ENCODE measurements around the gene CDKN2A. TPM values are rescaled to one million over a fixed set of nuclear protein-coding genes. Genes with fewer than 3 reads are reported as not detected.

CDKN2A gene
- polyA plus RNA-seq = 1 to 10 TPM; 2.3 to 8.3 (median 2.6) TPM

DNA sequence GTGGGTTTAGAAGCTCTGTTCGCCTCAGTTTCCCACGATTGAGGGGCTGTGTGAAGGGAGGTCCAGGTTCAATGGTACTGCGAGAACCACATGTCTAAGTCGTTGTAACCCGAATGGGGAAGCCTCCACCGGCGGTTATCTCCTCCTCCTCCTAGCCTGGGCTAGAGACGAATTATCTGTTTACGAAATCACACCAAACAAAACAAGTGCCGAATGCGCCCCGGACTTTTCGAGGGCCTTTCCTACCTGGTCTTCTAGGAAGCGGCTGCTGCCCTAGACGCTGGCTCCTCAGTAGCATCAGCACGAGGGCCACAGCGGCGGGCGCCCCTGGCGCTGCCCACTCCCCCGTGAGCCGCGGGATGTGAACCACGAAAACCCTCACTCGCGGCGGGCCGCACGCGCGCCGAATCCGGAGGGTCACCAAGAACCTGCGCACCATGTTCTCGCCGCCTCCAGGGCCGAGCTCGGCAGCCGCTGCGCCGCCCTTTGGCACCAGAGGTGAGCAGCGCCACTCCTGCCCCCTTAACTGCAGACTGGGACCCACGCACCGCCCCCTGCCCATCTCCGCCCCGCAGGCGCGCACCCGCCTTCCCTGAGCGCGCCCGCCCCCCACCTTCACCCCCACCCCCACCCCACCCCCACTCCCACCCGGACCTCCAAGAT lies at the start of gene CDKN2A:
TSS of gene CDKN2A (minus strand) at position 500 of the 663 bp plus-strand sequence.
- peaks cover 20 to 43% (median 27%) of the 10 kb centered on the region in 3 donors for H3K27me3 Mint-ChIP-seq (ENCODE audit: low read depth in 3 of 3)
- peaks cover 26 to 30% of the 10 kb centered on the region in 2 donors for H3K4me1 Mint-ChIP-seq
- peak; percentile 45 to 59 (median 50) for DNase-seq

DNA sequence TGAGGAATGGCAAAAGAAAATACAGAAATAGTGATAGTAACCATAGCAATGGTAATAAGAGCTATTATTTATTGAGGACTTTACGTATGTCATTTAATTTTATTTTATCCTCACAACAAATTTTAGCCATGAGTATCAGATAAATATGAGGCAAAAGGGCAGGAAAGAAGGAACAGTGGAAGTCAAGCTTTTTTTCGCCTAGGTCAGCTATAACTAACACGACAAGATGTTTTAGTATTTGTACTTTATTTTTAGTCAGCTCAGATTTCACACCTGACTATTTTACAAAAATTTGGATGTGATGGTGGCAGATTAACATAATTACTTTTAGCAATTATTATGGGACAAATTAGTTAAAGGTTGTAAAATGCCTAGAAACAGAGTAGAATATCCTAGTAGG lies 49.7 kb upstream of the CDKN2A start:
- no peaks in the 10 kb centered on the region for H3K9me3 Mint-ChIP-seq
- H3K4me3 Mint-ChIP-seq = no peak overlapping the region
- DNase-seq = no peak
- no peak overlapping the region for H3K27ac Mint-ChIP-seq
- no peaks in the 10 kb centered on the region for H3K36me3 Mint-ChIP-seq
- H3K4me1 Mint-ChIP-seq = no peaks in the 10 kb centered on the region
- peaks cover 0 to 7% (median 3%) of the 10 kb centered on the region in 3 donors for H3K27me3 Mint-ChIP-seq (ENCODE audit: low read depth in 3 of 3)

More for the DNA sequence above, at the start of gene CDKN2A:
- Mint-ChIP-seq H3K4me3 (peak within 1 kb of the TSS; percentile 93 to 99 (median 96)), H3K36me3 (peaks cover 0 to 6% (median 3%) of the 10 kb centered on the region in 3 donors), H3K27ac (peak within 1 kb of the TSS; percentile 86 to 96 (median 92)), H3K9me3 (peaks cover 0 to 2% (median 0%) of the 10 kb centered on the region in 6 donors)

DNA sequence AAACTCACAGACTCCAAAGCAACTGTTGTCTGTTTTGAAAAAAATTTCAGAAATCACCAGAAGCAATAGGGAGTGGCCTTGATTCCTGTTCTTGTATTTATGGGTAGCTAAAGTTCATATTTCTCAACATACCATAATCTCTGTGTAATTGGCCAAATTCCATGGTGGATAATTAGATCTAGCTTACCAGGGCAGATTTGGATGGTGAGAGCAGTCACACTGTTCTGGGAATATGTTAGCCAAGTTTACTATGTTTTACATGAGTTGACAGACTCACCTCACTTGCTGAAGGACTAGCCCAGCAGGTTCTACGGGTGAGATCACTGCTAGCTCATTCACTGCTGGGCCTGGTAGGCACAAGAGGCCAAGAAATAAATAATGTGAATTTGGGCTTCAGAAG lies 47.6 kb upstream of the CDKN2A start:
- Mint-ChIP-seq H3K4me3 (no peak overlapping the region), H3K27ac (no peak overlapping the region), H3K36me3 (no peaks in the 10 kb centered on the region), H3K9me3 (no peaks in the 10 kb centered on the region), H3K27me3 (ENCODE audit: low read depth in 3 of 3) (peaks cover 0 to 3% (median 1%) of the 10 kb centered on the region in 3 donors), H3K4me1 (no peaks in the 10 kb centered on the region)
- no peak for DNase-seq

DNA sequence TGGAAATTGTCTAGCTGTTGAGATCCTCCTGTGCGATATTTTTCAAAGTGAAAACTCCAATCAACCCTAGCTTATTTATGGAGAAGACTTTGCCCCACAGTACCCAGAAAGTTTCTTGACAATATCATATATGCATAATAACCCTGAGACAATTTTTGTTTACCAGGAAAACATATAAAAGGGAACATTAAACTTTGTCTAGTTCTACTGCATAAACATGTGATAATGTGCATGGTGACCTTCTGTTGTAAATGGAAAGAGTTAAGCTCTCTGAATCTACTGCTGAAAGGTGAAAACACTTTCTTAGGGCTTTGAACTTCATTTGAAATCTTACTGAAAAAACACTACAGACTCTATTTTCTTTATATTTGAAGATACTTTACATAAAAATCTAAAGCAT lies 47.2 kb upstream of the CDKN2A start:
- Mint-ChIP-seq H3K4me3 (no peak overlapping the region), H3K36me3 (no peaks in the 10 kb centered on the region), H3K27ac (no peak overlapping the region), H3K4me1 (no peaks in the 10 kb centered on the region), H3K9me3 (no peaks in the 10 kb centered on the region), H3K27me3 (ENCODE audit: low read depth in 3 of 3) (peaks cover 0 to 3% (median 1%) of the 10 kb centered on the region in 3 donors)
- no peak for DNase-seq

DNA sequence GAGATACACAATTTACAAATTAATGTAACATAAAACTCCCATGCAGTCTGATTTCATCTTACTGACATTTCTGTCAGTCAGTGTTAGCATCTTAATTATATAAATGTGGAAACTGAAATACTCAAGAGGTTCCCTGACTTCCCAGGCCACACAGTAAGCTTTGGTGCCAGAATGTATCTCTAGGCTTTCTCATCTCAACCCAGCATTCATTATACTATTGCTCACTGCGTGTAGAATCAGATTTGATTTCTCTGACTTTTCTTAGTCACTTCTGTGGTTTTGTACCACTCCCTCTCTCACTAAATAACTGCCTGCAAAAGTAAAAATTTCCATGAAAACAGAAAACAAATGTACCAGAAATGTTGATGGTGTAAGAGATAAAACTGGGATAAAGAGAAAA lies 46.6 kb upstream of the CDKN2A start:
- Mint-ChIP-seq H3K4me3 (no peak overlapping the region), H3K27me3 (ENCODE audit: low read depth in 3 of 3) (peaks cover 0 to 3% (median 1%) of the 10 kb centered on the region in 3 donors), H3K36me3 (no peaks in the 10 kb centered on the region), H3K4me1 (peaks cover 3 to 4% of the 10 kb centered on the region in 2 donors), H3K9me3 (no peaks in the 10 kb centered on the region), H3K27ac (no peak overlapping the region)
- no peak for DNase-seq

DNA sequence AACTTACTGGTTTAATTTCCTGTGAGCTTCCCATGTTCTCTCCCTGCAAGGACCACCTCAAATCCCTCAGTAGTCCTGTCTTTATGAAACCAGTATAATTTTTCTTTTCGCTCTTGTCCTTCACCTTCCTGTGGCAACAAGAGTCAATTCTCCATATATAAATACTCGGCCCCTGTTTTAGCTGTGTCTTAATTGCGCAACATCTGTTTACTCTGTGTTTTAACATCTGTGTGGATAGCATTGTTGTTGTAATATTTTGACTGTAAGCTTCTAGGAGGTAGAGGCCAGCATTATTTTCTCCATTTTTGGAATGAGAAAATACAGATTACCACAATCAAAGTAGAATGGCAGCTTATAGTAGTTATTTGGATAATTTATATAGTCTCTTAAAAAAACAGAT lies 45.1 kb upstream of the CDKN2A start:
- Mint-ChIP-seq H3K4me3 (no peak overlapping the region), H3K27me3 (ENCODE audit: low read depth in 3 of 3) (no peaks in the 10 kb centered on the region), H3K9me3 (no peaks in the 10 kb centered on the region), H3K27ac (no peak overlapping the region), H3K36me3 (no peaks in the 10 kb centered on the region), H3K4me1 (peaks cover 6 to 11% of the 10 kb centered on the region in 2 donors)
- no peak for DNase-seq

DNA sequence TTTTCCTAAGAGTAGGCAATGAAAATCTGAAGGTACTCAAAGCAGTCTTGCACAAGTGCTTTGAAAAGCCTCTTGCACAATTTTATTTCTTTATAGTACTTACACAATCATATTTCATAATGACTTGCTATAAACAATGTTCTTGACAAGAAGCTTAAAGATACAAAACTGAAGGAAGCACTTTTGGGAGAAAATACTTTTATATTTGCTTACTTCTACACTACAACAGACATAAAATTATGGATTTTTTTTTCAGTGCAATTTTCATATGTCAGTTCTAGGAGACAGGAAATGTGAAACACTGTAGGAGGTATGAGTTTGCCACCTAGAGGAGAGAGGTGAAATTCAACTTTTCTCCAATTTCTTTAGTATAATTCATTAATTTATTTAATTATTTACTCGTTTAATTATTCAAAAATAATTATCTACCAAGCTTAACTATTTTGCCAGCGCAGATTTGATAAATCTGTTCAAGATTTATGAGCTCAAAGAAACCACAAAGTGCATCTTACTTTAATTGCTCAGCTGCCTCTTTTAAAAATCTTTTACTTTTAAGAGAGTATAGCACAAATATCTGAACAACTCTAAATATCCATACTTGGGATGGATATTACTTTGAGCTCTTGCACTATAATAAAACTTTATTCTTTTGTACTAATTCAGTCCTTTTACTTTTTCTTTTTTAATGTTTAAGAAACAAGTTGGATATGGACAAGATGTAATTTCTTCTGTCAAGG lies 43.9 kb upstream of the CDKN2A start:
- DNase-seq = peak in 2 of 3 donors; percentile 15 to 25
- H3K9me3 Mint-ChIP-seq = no peaks in the 10 kb centered on the region
- H3K4me3 Mint-ChIP-seq = no peak overlapping the region
- no peaks in the 10 kb centered on the region for H3K36me3 Mint-ChIP-seq
- peaks cover 6 to 11% of the 10 kb centered on the region in 2 donors for H3K4me1 Mint-ChIP-seq
- no peak overlapping the region for H3K27ac Mint-ChIP-seq
- no peaks in the 10 kb centered on the region for H3K27me3 Mint-ChIP-seq (ENCODE audit: low read depth in 3 of 3)

DNA sequence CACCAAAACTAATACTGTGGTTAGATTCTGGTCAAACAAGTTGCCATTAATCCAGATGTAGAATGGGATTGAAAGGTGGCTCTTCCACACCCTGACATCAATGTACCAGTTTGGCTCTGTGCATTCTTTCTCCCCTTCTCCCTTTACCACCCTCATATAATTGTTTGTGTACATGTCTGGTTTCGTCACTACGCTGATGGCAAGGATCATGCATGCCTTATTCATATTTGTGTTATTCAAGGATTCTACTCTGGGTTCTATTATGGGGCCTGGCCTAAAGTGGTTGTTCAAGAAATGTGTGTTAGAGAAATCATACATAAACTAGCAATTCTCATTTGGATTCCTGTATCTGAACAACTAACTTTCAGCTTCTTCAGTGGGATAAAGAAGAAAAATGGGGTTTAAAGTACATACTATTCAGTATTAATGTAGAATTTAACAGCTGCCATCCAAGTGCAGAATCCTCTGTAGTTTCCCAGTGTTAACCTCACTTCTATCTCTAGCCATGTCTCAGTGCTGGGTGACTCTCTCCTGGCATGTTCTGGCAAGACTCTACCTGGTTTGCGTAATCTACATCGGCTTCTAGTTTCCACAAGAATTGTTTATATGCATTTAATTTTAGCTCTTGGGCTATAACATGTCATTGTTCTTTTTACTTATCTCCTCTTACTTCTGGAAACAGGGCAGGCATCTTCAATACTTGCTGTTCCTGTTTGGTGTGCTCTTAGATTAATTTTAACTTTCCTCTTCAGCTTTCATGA lies 42.9 kb upstream of the CDKN2A start:
- no peak for DNase-seq
- Mint-ChIP-seq H3K27ac (peak overlapping the region in 2 of 6 donors; percentile 6 to 36), H3K27me3 (ENCODE audit: low read depth in 3 of 3) (peaks cover 0 to 2% (median 0%) of the 10 kb centered on the region in 3 donors), H3K4me1 (peaks cover 6 to 11% of the 10 kb centered on the region in 2 donors), H3K4me3 (no peak overlapping the region), H3K9me3 (no peaks in the 10 kb centered on the region), H3K36me3 (peaks cover 0 to 6% (median 0%) of the 10 kb centered on the region in 3 donors)

DNA sequence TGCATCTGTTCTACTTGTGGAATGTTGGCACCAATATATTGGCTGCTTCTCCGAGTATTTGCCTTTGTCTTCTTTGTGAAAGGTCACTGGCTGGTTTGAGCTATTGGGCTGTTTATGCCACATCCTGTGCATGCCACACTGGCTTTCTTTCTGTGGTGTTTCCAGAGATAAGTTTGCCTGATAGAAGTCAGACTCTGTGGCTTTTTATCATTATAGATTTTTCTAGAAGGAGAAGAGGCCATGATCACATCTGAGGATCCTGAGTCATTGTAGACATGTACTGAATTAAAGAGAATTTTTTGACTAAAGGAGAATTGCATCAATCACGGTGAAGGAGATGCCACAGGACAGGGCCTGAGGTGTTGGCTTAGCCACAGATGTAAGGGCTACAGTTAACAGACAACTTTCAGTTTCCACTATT lies 41.4 kb upstream of the CDKN2A start:
- DNase-seq = no peak
- peaks cover 6 to 11% of the 10 kb centered on the region in 2 donors for H3K4me1 Mint-ChIP-seq
- H3K4me3 Mint-ChIP-seq = no peak overlapping the region
- peaks cover 0 to 4% (median 2%) of the 10 kb centered on the region in 3 donors for H3K27me3 Mint-ChIP-seq (ENCODE audit: low read depth in 3 of 3)
- H3K36me3 Mint-ChIP-seq = peaks cover 0 to 6% (median 0%) of the 10 kb centered on the region in 3 donors
- peak overlapping the region in 1 of 6 donors; percentile 20 for H3K27ac Mint-ChIP-seq
- H3K9me3 Mint-ChIP-seq = no peaks in the 10 kb centered on the region

DNA sequence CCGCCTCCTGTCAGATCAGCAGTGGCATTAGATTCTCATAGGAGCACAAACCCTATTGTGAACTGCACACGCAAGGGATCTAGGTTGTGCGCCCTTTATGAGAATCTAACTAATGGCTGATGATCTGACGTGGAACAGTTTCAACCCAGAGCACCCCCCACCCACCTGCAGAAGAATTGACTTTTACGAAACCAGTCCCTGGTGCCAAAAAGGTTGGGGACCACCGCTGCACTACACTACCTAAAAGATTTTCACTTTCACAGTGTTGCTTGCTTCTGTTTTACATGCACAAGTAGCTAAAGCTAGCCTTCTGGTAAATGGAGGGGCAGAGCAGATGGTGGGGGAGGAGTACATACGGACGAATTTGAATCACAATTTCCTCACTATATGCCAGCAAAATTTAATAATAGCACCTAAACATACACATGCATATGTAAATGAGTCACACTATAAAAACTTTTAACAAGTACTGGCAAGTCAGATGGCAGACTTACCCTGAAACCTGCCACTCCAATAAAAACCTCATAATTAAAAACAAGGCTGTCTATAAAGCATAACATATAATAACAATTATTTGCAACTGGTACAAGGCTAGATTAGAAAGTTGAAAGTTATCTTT lies 38.9 kb upstream of the CDKN2A start:
- Mint-ChIP-seq H3K27me3 (ENCODE audit: low read depth in 3 of 3) (peaks cover 2 to 4% (median 4%) of the 10 kb centered on the region in 3 donors), H3K36me3 (peaks cover 0 to 6% (median 0%) of the 10 kb centered on the region in 3 donors), H3K27ac (no peak overlapping the region), H3K4me1 (peaks cover 6 to 11% of the 10 kb centered on the region in 2 donors), H3K4me3 (no peak overlapping the region), H3K9me3 (no peaks in the 10 kb centered on the region)
- no peak for DNase-seq

DNA sequence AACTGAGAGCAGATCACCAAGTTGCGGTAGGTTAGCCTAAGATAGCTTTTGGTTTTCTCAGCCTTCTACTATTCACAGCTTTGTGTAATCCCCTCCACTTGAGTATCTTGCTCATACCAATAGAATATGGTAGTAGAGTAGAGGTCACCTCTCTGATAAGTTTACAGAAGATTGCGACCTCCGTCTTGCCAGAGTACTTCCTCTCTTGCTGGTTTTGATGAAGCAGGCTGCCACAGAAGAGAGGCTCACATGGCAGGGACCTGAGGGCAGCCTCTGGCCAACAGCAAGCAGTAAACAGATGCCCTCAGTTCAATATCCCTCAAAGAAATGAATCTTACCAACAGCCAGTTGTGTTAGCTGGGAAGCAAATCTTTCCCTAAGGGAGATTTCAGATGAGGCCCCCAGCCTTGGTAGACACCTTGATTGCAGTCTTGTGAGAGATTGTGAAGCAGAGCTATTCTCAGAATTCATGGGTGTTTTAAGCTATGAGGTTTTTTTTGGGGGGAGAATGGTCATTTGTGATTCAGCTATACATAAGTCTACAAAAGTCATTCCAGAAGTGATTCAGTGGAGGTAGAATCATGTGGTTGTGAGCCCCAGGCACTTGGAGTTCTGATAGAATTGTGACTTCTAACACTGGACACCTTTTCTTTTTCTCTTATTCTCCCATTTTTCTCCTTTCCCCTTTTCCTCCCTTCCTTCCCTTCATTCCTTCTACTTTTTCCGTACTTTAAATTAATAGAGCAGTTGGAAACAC lies 37.6 kb upstream of the CDKN2A start:
- no peak for DNase-seq
- H3K4me1 Mint-ChIP-seq = peaks cover 6 to 11% of the 10 kb centered on the region in 2 donors
- H3K4me3 Mint-ChIP-seq = no peak overlapping the region
- H3K9me3 Mint-ChIP-seq = no peaks in the 10 kb centered on the region
- peaks cover 0 to 6% (median 0%) of the 10 kb centered on the region in 3 donors for H3K36me3 Mint-ChIP-seq
- peaks cover 4% of the 10 kb centered on the region in 3 donors for H3K27me3 Mint-ChIP-seq (ENCODE audit: low read depth in 3 of 3)
- H3K27ac Mint-ChIP-seq = no peak overlapping the region

DNA sequence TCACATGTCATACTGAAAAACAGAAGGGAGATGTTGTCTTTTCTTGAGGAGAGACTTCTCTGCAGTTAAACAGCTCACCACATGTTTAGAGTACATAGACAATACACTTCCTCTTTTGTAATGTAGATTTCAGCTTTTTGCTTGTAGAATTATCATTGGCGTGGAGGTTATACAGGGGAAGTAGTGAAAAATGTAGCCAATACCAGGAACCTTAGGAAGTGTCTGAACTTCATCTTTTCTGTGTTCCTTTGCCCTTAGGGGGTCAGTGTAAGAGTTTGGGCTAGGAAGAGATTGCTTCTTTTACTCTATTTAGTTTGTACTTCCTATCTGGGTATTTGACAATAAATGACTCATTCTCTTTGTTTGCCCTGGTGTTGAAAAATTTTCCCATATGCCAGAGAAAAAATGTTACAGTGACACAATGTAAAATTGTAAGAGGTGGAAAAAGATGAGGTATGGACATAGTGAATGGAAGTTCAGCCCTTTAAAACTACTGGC lies 36.0 kb upstream of the CDKN2A start:
- Mint-ChIP-seq H3K4me1 (peaks cover 0 to under 1% of the 10 kb centered on the region in 2 donors), H3K4me3 (no peak overlapping the region), H3K27me3 (ENCODE audit: low read depth in 3 of 3) (peaks cover 4% of the 10 kb centered on the region in 3 donors), H3K9me3 (no peaks in the 10 kb centered on the region), H3K36me3 (peaks cover 0 to 6% (median 0%) of the 10 kb centered on the region in 3 donors), H3K27ac (no peak overlapping the region)
- no peak for DNase-seq

DNA sequence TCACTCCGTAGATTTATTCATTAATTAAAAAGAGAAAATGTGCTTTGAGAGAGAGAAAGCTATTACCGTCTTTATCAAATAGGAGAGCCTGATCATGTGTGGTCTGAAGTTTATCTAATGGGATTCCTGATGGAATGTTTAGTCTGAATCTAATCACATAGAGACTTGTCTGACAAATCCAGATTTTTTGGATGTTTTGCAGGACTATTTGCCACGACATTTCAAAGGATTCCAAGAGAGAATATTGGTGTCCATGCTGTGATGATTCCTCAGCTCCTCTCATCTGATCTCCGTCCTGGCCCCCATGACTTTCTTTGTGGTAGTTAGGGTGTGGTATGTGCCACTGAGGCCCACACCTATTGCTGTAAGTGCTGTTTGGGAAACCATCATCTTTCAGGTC lies 35.0 kb upstream of the CDKN2A start:
- H3K27ac Mint-ChIP-seq = no peak overlapping the region
- H3K4me1 Mint-ChIP-seq = no peaks in the 10 kb centered on the region
- H3K36me3 Mint-ChIP-seq = peaks cover 0 to 6% (median 0%) of the 10 kb centered on the region in 3 donors
- no peak overlapping the region for H3K4me3 Mint-ChIP-seq
- peaks cover 4% of the 10 kb centered on the region in 3 donors for H3K27me3 Mint-ChIP-seq (ENCODE audit: low read depth in 3 of 3)
- no peak for DNase-seq
- no peaks in the 10 kb centered on the region for H3K9me3 Mint-ChIP-seq

All from immature natural killer cell (primary cell).